GM18508 (cell line): Measurements from ENCODE around the gene NCAM1.

Experiments used
- ATAC-seq: cut with Tn5 transposase; IDR thresholded peaks from one replicate; pipeline ENCODE4 v1.9.1; 2021; ENCODE audit warnings: moderate number of reproducible peaks; ENCODE audit not compliant: insufficient read depth, unreplicated experiment

Gene NCAM1

GRCh38 chr11:112967082-112967481 is 5.9 kb downstream of the NCAM1 start:
- no peak for ATAC-seq

- no peak for ATAC-seq
Observed at GRCh38 chr11:112968941-112969713, 7.9 kb downstream of the NCAM1 start.

GRCh38 chr11:112971195-112971594 is 10.0 kb downstream of the NCAM1 start:
- no peak for ATAC-seq

- ATAC-seq = no peak
Observed at GRCh38 chr11:112971827-112972226, 10.6 kb downstream of the NCAM1 start.

- no peak for ATAC-seq
Observed at GRCh38 chr11:112972399-112973145, 11.4 kb downstream of the NCAM1 start.

GRCh38 chr11:112975051-112975450 is 13.8 kb downstream of the NCAM1 start:
- ATAC-seq = no peak

- no peak for ATAC-seq
Observed at GRCh38 chr11:112975493-112975892, 14.3 kb downstream of the NCAM1 start.

- ATAC-seq = no peak
Observed at GRCh38 chr11:112977755-112978154, 16.5 kb downstream of the NCAM1 start.

GRCh38 chr11:112983887-112984286 is 22.7 kb downstream of the NCAM1 start:
- ATAC-seq = no peak

GRCh38 chr11:112989198-112989597 is 28.0 kb downstream of the NCAM1 start:
- ATAC-seq = no peak

GRCh38 chr11:112993808-112994207 is 32.6 kb downstream of the NCAM1 start:
- ATAC-seq = no peak

GRCh38 chr11:112995423-112996090 is 34.3 kb downstream of the NCAM1 start:
- no peak for ATAC-seq

GRCh38 chr11:112996994-112997393 is 35.8 kb downstream of the NCAM1 start:
- no peak for ATAC-seq

GRCh38 chr11:112997857-112998466 is 36.7 kb downstream of the NCAM1 start:
- ATAC-seq = no peak

- no peak for ATAC-seq
Observed at GRCh38 chr11:112999520-112999919, 38.3 kb downstream of the NCAM1 start.

- ATAC-seq = no peak
Observed at GRCh38 chr11:113001709-113002108, 40.5 kb downstream of the NCAM1 start.

- no peak for ATAC-seq
Observed at GRCh38 chr11:113006896-113007445, 45.8 kb downstream of the NCAM1 start.

GRCh38 chr11:113014262-113015097 is 53.3 kb downstream of the NCAM1 start:
- ATAC-seq = no peak

- no peak for ATAC-seq
Observed at GRCh38 chr11:113015098-113015455, 53.9 kb downstream of the NCAM1 start.

- ATAC-seq = no peak
Observed at GRCh38 chr11:113016905-113017304, 55.7 kb downstream of the NCAM1 start.
